ENCODE data around the gene ZDBF2. TPM values are rescaled to one million over a fixed set of nuclear protein-coding genes. Genes with fewer than 3 reads are reported as not detected.
"Not testable (repeated sequence)": the region's sequence is repeated elsewhere in the genome, so short reads cannot be mapped to it uniquely, and the experiment has no call there.

Gene ZDBF2
- total RNA-seq = 5.0 TPM

DNA sequence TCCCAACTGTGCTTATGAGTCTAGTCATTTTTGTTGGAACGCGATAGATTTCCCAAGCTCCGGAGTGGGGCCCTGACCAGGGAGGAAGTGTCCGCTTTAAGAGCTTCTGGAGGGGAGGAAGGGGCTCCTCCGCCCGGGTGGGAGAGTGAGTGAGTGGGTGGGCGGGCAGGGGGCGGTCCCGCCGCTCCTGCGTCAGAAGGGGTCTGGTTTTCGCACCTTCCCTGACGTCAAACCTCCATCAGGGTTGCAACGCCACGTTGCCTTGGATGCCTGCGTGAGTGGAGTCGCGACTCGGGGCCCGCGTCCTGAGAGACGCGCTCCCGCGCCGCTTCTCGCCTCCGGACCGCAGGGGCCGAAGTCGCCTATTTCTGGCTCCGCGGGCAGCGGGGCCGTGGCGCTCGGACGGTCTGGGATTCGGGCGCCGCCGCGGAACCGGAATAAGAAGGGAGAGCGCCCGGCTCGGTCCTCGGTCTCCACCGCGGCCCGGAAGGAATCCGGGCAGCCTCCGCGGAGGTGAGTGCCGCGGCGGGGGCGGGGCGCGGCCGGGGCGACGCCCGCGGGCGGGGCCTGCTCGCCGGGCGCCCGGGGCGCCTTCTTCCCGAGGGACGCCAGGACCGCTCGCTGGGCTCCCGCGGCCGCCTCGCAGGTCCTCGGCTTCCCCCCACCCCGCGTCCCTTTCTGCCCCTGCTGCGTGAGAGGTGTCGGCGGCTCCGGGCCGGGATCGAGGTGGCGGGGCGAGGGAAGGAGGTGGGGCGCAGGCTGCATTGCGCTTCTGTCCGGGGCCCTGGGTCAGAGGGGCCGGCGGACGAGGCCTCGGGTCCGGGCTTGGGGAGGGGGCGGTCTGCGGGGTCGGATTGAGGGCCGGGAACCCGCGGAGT, at the start of gene ZDBF2:
ZDBF2 (plus strand) TSS at position 230 of the 878 bp plus-strand sequence. CDS start 7,187 bp downstream, outside the sequence.
- H3K4me3 ChIP-seq = peak within 1 kb of the TSS; percentile 58 to 82
- H3K36me3 ChIP-seq = no peaks in the 10 kb centered on the region
- peaks cover 0 to 5% of the 10 kb centered on the region in 2 donors for H3K4me1 ChIP-seq
- TF ChIP-seq, protein P1, sequence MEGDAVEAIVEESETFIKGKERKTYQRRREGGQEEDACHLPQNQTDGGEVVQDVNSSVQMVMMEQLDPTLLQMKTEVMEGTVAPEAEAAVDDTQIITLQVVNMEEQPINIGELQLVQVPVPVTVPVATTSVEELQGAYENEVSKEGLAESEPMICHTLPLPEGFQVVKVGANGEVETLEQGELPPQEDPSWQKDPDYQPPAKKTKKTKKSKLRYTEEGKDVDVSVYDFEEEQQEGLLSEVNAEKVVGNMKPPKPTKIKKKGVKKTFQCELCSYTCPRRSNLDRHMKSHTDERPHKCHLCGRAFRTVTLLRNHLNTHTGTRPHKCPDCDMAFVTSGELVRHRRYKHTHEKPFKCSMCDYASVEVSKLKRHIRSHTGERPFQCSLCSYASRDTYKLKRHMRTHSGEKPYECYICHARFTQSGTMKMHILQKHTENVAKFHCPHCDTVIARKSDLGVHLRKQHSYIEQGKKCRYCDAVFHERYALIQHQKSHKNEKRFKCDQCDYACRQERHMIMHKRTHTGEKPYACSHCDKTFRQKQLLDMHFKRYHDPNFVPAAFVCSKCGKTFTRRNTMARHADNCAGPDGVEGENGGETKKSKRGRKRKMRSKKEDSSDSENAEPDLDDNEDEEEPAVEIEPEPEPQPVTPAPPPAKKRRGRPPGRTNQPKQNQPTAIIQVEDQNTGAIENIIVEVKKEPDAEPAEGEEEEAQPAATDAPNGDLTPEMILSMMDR (IDR thresholded peaks at IDR 0.05) = no peak
- DNase-seq (ENCODE audit: low spot score in 2 of 2) = peak in 1 of 2 donors; percentile 66
- intact Hi-C loops (cut with DNase I) = loop anchor here (10.0 kb wide), 1 partner anchor 190 kb away; the partner anchor contains the start of gene INO80D
- H3K9me3 ChIP-seq = no peaks in the 10 kb centered on the region
- H3K27ac ChIP-seq = peak within 1 kb of the TSS; percentile 69 to 79
- peaks cover 6% of the 10 kb centered on the region for H3K27me3 ChIP-seq

GRCh38 chr2:206225435-206226232, 48.8 kb upstream of the ZDBF2 start:
- no peaks in the 10 kb centered on the region for H3K4me1 ChIP-seq
- H3K27ac ChIP-seq = no peak overlapping the region
- no peaks in the 10 kb centered on the region for H3K27me3 ChIP-seq
- no peak for DNase-seq (ENCODE audit: low spot score in 2 of 2)
- H3K4me3 ChIP-seq = no peak overlapping the region
- TF ChIP-seq, protein P1 (IDR thresholded peaks at IDR 0.05) = no peak
- H3K36me3 ChIP-seq = no peaks in the 10 kb centered on the region
- H3K9me3 ChIP-seq = peaks cover 0 to 4% of the 10 kb centered on the region in 2 donors
- intact Hi-C loops (cut with DNase I) = no loop called here

GRCh38 chr2:206228636-206229035, 45.8 kb upstream of the ZDBF2 start:
- intact Hi-C loops (cut with DNase I); DNase-seq (ENCODE audit: low spot score in 2 of 2); H3K4me1 ChIP-seq; H3K27ac ChIP-seq; H3K36me3 ChIP-seq; H3K9me3 ChIP-seq; H3K4me3 ChIP-seq; H3K27me3 ChIP-seq: not testable (repeated sequence)

GRCh38 chr2:206229642-206230041, 44.8 kb upstream of the ZDBF2 start:
- TF ChIP-seq, protein P1 (IDR thresholded peaks at IDR 0.05) = no peak
- no peak for DNase-seq (ENCODE audit: low spot score in 2 of 2)
- Histone ChIP-seq H3K36me3 (no peaks in the 10 kb centered on the region), H3K9me3 (peaks cover 0 to 4% of the 10 kb centered on the region in 2 donors), H3K4me3 (no peak overlapping the region), H3K4me1 (no peaks in the 10 kb centered on the region), H3K27me3 (no peaks in the 10 kb centered on the region), H3K27ac (no peak overlapping the region)
- intact Hi-C loops (cut with DNase I) = no loop called here

DNA sequence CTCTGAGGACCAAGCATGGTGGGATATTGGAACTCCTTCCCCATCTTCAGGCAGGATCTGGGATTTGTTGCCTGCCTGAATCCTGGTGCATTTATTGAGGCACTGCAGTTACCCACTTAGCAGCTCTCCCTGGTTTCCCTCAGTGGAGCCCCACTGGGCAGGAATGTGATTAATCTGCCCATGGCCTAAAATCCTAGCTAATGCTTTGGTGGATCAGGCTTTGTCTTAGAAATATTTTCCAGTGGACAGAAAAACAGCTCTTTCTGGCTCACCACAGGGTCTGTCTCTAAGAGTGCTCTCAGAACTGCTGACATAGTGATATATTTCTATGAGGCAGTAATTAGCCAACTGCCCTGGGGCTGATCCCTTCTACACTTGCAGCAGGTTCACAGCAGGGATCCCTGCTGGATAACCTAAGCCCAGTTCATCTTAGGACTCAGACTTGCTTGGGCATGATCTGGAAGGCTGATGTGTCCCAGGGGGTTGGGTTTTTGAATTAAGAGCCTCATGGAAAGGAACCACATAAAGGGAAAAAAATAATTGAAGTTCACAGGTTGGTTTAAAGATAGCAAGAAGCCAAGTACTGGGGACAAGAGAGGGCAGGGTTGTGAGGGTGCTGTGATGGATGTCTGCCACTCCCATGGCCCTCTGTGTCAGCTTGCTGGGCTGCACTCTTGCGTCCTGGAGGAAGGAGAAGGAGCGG, 44.3 kb upstream of the ZDBF2 start:
- H3K4me1 ChIP-seq = no peaks in the 10 kb centered on the region
- no peaks in the 10 kb centered on the region for H3K36me3 ChIP-seq
- H3K27me3 ChIP-seq = no peaks in the 10 kb centered on the region
- intact Hi-C loops (cut with DNase I) = no loop called here
- H3K9me3 ChIP-seq = peaks cover 0 to 4% of the 10 kb centered on the region in 2 donors
- H3K27ac ChIP-seq = no peak overlapping the region
- H3K4me3 ChIP-seq = no peak overlapping the region
- TF ChIP-seq, protein P1 (IDR thresholded peaks at IDR 0.05) = no peak
- DNase-seq (ENCODE audit: low spot score in 2 of 2) = no peak

Data from ascending aorta (tissue), 2 donors.